ENCODE results near the gene LSM5. TPM values are rescaled to one million over a fixed set of nuclear protein-coding genes. Genes with fewer than 3 reads are reported as not detected.
"Not testable (repeated sequence)": the region's sequence is repeated elsewhere in the genome, so short reads cannot be mapped to it uniquely, and the experiment has no call there.

Gene LSM5
- total and polyA plus RNA-seq, 2 of the 4 experiments (the other 2 are of a cell fraction): 5.0 to 26.5 TPM

GRCh38 chr7:32470871-32471270, 19.3 kb downstream of the LSM5 start:
- H2AFZ ChIP-seq (replicated peaks; ENCODE audit: low read length, poor library complexity): no peak overlapping the region
- no peak overlapping the region for H3K9ac ChIP-seq (ENCODE audit: low read depth, low read length)
- H3K14ac ChIP-seq (replicated peaks; ENCODE audit: low read depth, low read length): no peak overlapping the region
- no peak overlapping the region for H2BK15ac ChIP-seq (ENCODE audit: low read depth, low read length)
- no peak overlapping the region for H2AK5ac ChIP-seq (ENCODE audit: low read depth, low read length)
- no peak overlapping the region for H2BK5ac ChIP-seq (ENCODE audit: low read depth, low read length, poor library complexity, severe bottlenecking)
- no peaks in the 10 kb centered on the region for H3K9me3 ChIP-seq (ENCODE audit: control insufficient read depth, insufficient read depth, low read length)
- H3K27ac ChIP-seq (ENCODE audit: insufficient read depth, low read length): no peak overlapping the region
- no peak overlapping the region for H3K18ac ChIP-seq (ENCODE audit: low read depth, low read length)
- no TSS peak for BruUV-seq (replicated peaks)
- intact Hi-C loops (cut with micrococcal nuclease): no loop called here
- no peak overlapping the region for H4K5ac ChIP-seq (ENCODE audit: low read depth, low read length)
- H4K91ac ChIP-seq (ENCODE audit: insufficient read depth, low read depth, low read length): no peak overlapping the region
- H4K8ac ChIP-seq (ENCODE audit: low read depth in 2 of 2, low read length in 2 of 2): no peak overlapping the region
- ATAC-seq (ENCODE audit: low read depth): no peak
- no peaks in the 10 kb centered on the region for H3K79me1 ChIP-seq (ENCODE audit: low read depth in 1 of 2, low read length in 2 of 2)
- dilution Hi-C loops (cut with HindIII; ENCODE audit: low sequenced_read_pairs, unreplicated experiment): no loop called here
- no peak for TF ChIP-seq MAZ (IDR thresholded peaks at IDR 0.05; ENCODE audit: borderline replicate concordance, low read depth, low read length)
- no peak overlapping the region for H3K4ac ChIP-seq (ENCODE audit: low read depth, low read length)
- H3K4me2 ChIP-seq (ENCODE audit: low read depth, low read length): no peak overlapping the region
- H3K36me3 ChIP-seq (ENCODE audit: control insufficient read depth, insufficient read depth, low read length): no peaks in the 10 kb centered on the region
- H3K9me1 ChIP-seq (ENCODE audit: insufficient read depth, low read length): 0 out of 2 replicates have a peak, but pooled peaks cover 3% of the 10 kb centered on the region
- H3K4me3 ChIP-seq (ENCODE audit: insufficient read depth, low read depth, low read length): no peak overlapping the region
- no peaks in the 10 kb centered on the region for H3K27me3 ChIP-seq (ENCODE audit: control insufficient read depth, insufficient read depth, low read length)
- DNase-seq: no peak
- CTCF ChIA-PET: no interaction called here
- no peak overlapping the region for H2AK9ac ChIP-seq (replicated peaks; ENCODE audit: low read depth, low read length, poor library complexity)
- WGBS, 2 experiments (ENCODE audit: extremely low coverage in 2 of 2, insufficient read length in 1 of 2): 20% methylated on average over 2 of the region's 5 CpGs; no CpG with 5 or more reads in 1 of the 2 experiments
- H2BK120ac ChIP-seq (ENCODE audit: low read depth, low read length): no peak overlapping the region
- no peak overlapping the region for H3K23ac ChIP-seq (ENCODE audit: low read depth, low read length)
- no peaks in the 10 kb centered on the region for H4K20me1 ChIP-seq (ENCODE audit: insufficient read depth, low read length)
- POLR2A ChIA-PET (ENCODE audit: unreplicated experiment): no interaction called here
- no peak overlapping the region for H2BK20ac ChIP-seq (ENCODE audit: low read depth, low read length)
- H3K56ac ChIP-seq (ENCODE audit: extremely low read depth, insufficient read depth, low read length): no peak overlapping the region
- in situ Hi-C loops (cut with MboI; ENCODE audit: low sequenced_read_pairs): no loop called here
- H3K4me1 ChIP-seq (ENCODE audit: control insufficient read depth, insufficient read depth, low read length): peaks cover 3% of the 10 kb centered on the region; the same call in 1 of the 2 replicates

DNA sequence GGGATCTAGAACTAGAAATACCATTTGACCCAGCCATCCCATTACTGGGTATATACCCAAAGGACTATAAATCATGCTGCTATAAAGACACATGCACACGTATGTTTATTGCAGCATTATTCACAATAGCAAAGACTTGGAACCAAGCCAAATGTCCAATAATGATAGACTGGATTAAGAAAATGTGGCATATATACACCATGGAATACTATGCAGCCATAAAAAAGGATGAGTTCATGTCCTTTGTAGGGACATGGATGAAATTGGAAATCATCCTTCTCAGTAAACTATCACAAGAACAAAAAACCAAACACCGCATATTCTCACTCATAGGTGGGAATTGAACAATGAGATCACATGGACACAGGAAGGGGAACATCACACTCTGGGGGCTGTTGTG, 20.2 kb downstream of the LSM5 start:
- H4K5ac ChIP-seq (ENCODE audit: low read depth, low read length); H2AFZ ChIP-seq (replicated peaks; ENCODE audit: low read length, poor library complexity); H3K14ac ChIP-seq (replicated peaks; ENCODE audit: low read depth, low read length); H3K79me1 ChIP-seq (ENCODE audit: low read depth in 1 of 2, low read length in 2 of 2); H3K4me2 ChIP-seq (ENCODE audit: low read depth, low read length); H3K9ac ChIP-seq (ENCODE audit: low read depth, low read length); H4K91ac ChIP-seq (ENCODE audit: insufficient read depth, low read depth, low read length); DNase-seq; POLR2A ChIA-PET (ENCODE audit: unreplicated experiment); H3K56ac ChIP-seq (ENCODE audit: extremely low read depth, insufficient read depth, low read length); H4K8ac ChIP-seq (ENCODE audit: low read depth in 2 of 2, low read length in 2 of 2); H3K9me1 ChIP-seq (ENCODE audit: insufficient read depth, low read length); H2AK5ac ChIP-seq (ENCODE audit: low read depth, low read length); ATAC-seq (ENCODE audit: low read depth); H3K36me3 ChIP-seq (ENCODE audit: control insufficient read depth, insufficient read depth, low read length); H2BK15ac ChIP-seq (ENCODE audit: low read depth, low read length); H2BK5ac ChIP-seq (ENCODE audit: low read depth, low read length, poor library complexity, severe bottlenecking); H3K9me3 ChIP-seq (ENCODE audit: control insufficient read depth, insufficient read depth, low read length); BruUV-seq (replicated peaks); H3K27ac ChIP-seq (ENCODE audit: insufficient read depth, low read length); H2AK9ac ChIP-seq (replicated peaks; ENCODE audit: low read depth, low read length, poor library complexity); H3K4me3 ChIP-seq (ENCODE audit: insufficient read depth, low read depth, low read length); H3K27me3 ChIP-seq (ENCODE audit: control insufficient read depth, insufficient read depth, low read length); H3K4ac ChIP-seq (ENCODE audit: low read depth, low read length); CTCF ChIA-PET; H3K4me1 ChIP-seq (ENCODE audit: control insufficient read depth, insufficient read depth, low read length); in situ Hi-C loops (cut with MboI; ENCODE audit: low sequenced_read_pairs); H2BK20ac ChIP-seq (ENCODE audit: low read depth, low read length); H2BK120ac ChIP-seq (ENCODE audit: low read depth, low read length); H3K18ac ChIP-seq (ENCODE audit: low read depth, low read length); H3K23ac ChIP-seq (ENCODE audit: low read depth, low read length); H4K20me1 ChIP-seq (ENCODE audit: insufficient read depth, low read length); dilution Hi-C loops (cut with HindIII; ENCODE audit: low sequenced_read_pairs, unreplicated experiment); intact Hi-C loops (cut with micrococcal nuclease): not testable (repeated sequence)
- no CpG with 5 or more reads among the region's 2 CpGs for WGBS, 2 experiments (ENCODE audit: extremely low coverage in 2 of 2, insufficient read length in 1 of 2)
